ENCODE results near the gene RFC1. TPM values are rescaled to one million over a fixed set of nuclear protein-coding genes. Genes with fewer than 3 reads are reported as not detected.

Gene RFC1
- total RNA-seq, 1 donor from 2014 or later = 22.6 TPM

DNA sequence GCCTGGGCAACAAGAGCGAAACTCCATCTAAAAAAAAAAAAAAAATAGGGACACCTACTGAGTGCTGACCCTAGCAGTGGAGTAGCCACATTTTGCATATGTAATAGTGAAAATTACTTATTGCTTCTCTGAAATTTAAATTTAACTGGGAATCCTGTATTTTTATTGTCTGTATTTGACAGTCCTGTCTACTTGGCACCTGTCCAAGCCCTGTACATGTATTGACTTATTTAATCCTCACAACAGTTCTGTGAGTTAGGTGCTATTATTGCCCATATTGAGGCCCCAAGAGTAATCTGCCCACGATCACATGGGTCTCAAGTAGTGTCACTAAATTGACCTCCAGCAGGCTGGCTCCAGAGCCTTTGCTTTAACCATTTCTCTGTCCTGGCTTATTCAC is 102.3 kb downstream of the RFC1 start:
- ATAC-seq (ENCODE audit: poor library complexity) (no peak), DNase-seq (no peak)
- intact Hi-C loops (cut with DNase I) = no loop called here

DNA sequence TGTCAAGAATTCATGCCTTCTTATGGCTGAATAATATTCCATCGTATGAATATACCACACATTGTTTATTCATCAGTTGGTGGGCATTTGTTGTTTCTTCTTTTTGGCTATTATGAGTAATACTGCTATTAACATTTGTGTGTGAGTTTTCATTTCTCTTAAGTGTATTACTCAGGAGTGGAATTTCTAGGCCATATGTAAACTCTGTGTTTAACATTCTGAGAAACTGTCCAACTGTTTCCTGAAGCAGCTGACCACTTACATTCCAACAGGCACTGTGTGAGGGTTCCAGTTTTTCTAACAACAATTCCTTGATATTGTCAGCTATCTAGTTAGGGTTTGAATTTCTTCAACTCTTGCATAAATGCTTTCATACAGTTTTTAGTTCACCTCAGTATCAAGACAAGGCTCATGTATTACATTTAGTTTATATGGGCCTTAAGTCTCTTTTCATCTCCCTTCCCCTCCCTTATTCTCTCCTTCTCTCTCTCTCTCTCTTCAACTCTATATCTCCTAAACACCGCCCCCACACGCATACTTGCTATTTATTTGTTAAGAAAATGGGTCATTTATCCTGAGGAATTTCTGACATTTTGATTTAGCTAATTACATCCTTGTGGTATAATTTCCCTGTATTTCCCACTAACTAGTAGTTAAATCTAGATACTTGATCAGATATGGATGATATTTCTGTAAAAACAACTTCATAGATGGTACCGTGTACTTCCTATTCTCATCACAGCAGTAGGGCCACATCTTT is 106.4 kb downstream of the RFC1 start:
- DNase-seq (no peak), ATAC-seq (ENCODE audit: poor library complexity) (no peak)
- intact Hi-C loops (cut with DNase I) = no loop called here

DNA sequence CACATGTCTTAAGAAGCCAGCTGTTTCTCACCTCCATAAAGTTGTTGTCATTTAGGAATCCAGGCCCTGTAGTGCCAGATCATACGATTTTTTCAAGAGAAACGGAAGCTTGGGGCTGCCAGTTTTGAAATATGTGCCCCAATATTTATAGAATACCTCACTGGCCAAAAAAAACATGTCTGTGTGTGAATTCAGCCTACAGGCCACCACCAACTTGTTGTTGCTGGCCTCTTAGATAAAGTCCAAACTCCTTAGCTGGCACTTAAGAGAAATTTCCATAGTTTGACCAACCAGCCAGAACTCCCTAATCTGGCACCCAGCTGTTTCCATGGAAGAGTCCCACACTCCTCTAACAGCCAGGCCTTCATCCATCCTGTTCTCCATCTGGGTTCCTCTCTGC is 109.7 kb downstream of the RFC1 start:
- ATAC-seq (ENCODE audit: poor library complexity) (no peak), DNase-seq (no peak)
- intact Hi-C loops (cut with DNase I) = no loop called here

DNA sequence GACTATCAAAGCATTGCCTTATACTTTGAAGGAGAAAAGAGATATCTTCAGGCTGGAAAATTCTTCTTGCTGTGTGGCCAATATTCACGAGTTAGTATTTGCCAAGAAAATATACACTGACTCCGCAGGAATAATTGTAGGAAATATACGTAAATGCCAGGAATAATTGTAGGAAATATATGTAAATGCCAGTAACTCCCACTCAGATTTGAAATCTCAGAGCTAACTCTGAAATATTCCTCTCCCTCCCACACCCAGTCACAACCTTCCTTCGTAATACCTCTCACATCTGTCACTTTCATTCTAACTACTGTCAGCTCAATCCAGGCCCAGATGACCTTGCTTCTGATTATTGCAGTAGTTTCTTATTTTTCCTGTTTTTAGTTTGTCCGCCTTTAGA is 110.3 kb downstream of the RFC1 start:
- no peak for ATAC-seq (ENCODE audit: poor library complexity)
- DNase-seq = no peak

DNA sequence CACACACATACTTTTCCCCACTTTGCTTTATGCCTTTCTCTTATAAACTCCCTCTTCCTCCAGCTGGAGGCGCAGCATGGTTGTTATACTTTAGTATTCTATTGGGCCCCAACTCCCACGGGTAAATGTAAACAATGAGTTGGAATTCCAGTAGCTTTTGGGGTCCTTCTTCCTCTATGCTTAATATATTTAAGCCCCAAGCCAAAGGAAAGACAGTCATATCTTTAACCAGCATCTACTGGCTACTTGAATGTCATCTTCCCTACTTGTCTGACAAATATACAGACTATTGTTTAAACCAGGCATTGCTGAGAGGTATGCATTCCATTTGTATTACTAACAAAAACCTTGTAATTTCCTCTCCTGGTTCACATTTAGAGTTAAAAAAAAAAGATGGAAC is 110.9 kb downstream of the RFC1 start:
- intact Hi-C loops (cut with DNase I) = no loop called here

More for the DNA sequence above, 110.3 kb downstream of the RFC1 start:
- intact Hi-C loops (cut with DNase I) = no loop called here

DNA sequence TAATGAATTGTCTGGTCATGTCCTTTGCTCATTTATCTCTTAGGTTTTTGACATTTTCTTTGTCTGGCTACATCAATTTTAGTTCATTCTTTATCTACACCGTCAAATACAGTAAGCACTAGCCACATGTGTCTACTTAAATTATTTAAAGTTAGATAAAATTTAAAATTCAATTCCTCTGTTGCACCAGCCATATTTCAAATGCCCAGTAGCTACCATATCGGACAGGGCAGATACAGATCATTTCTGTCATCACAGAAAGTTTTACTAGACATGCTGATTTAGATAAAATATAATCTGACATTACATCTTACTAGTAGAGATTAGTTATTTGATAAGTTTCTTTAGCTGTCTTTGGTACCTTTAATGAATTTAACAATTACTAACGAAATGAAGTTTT is 122.7 kb downstream of the RFC1 start:
- intact Hi-C loops (cut with DNase I) = no loop called here
- no peak for DNase-seq
- ATAC-seq (ENCODE audit: poor library complexity) = no peak

More for the DNA sequence above, 110.9 kb downstream of the RFC1 start:
- DNase-seq (no peak), ATAC-seq (ENCODE audit: poor library complexity) (no peak)

Small RNA genes within 50 kb of the gene (microRNA-seq; reads per million reads assigned to microRNA genes)
- not detected for gene MIR5591

Other genes starting within 250 kb of the RFC1 start
- gene WDR19, start 183.8 kb downstream of the RFC1 start, total RNA-seq = 8.4 TPM
- gene KLB, start 40.6 kb upstream of the RFC1 start, total RNA-seq = 0.13 TPM
- 710 TPM for gene RPL9, start 92.6 kb upstream of the RFC1 start, total RNA-seq
- gene LIAS, start 92.7 kb upstream of the RFC1 start, total RNA-seq = 31.4 TPM
- 14.2 TPM for gene UGDH, start 161.1 kb upstream of the RFC1 start, total RNA-seq

Measured in Right ventricle myocardium superior (tissue), 1 donor.